Measurements from ENCODE around the gene MAPK8IP1.

- TF ChIP-seq CTCF (IDR thresholded peaks at IDR 0.05; ENCODE audit: poor library complexity, severe bottlenecking) = no peak
- no peak for TF ChIP-seq POLR2AphosphoS5 (IDR thresholded peaks at IDR 0.05)
- TF ChIP-seq SMC3 (conservative IDR thresholded peaks at IDR 0.05; ENCODE audit: poor library complexity) = no peak
These were observed 19.6 kb downstream of the MAPK8IP1 start for GRCh38 chr11:45905095-45905494.
